SK-N-SH treated with all-trans-retinoic acid at 6 μM for 48 hours (cell line): ENCODE data around the gene RERE.
"Not testable (repeated sequence)": the region's sequence is repeated elsewhere in the genome, so short reads cannot be mapped to it uniquely, and the experiment has no call there.

Experiments
- ARNTL ChIP-seq: fragments of 450-650 bp; formaldehyde crosslinking; IDR thresholded peaks from 2 replicates; pipeline ENCODE4 v1.5.0; 2020; ENCODE audit warnings: low read depth, mild to moderate bottlenecking, moderate library complexity, borderline replicate concordance
- BACH2 ChIP-seq: fragments of 250-450 bp; sonication (Bioruptor Pico); IDR thresholded peaks from 2 replicates; pipeline ENCODE4 v1.9.0; 2021; ENCODE audit warnings: mild to moderate bottlenecking, borderline replicate concordance
- CSDC2 ChIP-seq: fragments of 250-450 bp; sonication (Bioruptor Pico); IDR thresholded peaks from 2 replicates; pipeline ENCODE4 v1.5.0; 2020; ENCODE audit warnings: mild to moderate bottlenecking, moderate library complexity
- GLIS3 ChIP-seq: fragments of 250-450 bp; sonication (Bioruptor Pico); IDR thresholded peaks from 2 replicates; pipeline ENCODE4 v1.5.0; 2020; ENCODE audit warnings: mild to moderate bottlenecking, moderate library complexity
- POU6F1 ChIP-seq: fragments of 250-450 bp; sonication (Bioruptor Pico); IDR thresholded peaks from 2 replicates; pipeline ENCODE4 v1.8.0; 2021; ENCODE audit warnings: low read depth, mild to moderate bottlenecking, moderate library complexity, borderline replicate concordance
- PPARA ChIP-seq: fragments of 250-450 bp; sonication (Bioruptor Pico); IDR thresholded peaks from 2 replicates; pipeline ENCODE4 v1.5.0; 2020; ENCODE audit warnings: mild to moderate bottlenecking, borderline replicate concordance
- RARB ChIP-seq: fragments of 250-450 bp; sonication (Bioruptor Pico); IDR thresholded peaks from 2 replicates; pipeline ENCODE4 v1.8.0; 2021; ENCODE audit warnings: mild to moderate bottlenecking, moderate library complexity
- SNAI2 ChIP-seq: fragments of 250-450 bp; sonication (Bioruptor Pico); IDR thresholded peaks from 2 replicates; pipeline ENCODE4 v1.5.0; 2020; ENCODE audit warnings: mild to moderate bottlenecking, moderate library complexity
- ZFP3 ChIP-seq: fragments of 250-450 bp; sonication (Bioruptor Pico); IDR thresholded peaks from 2 replicates; pipeline ENCODE4 v1.5.0; 2020; ENCODE audit warnings: mild to moderate bottlenecking, moderate library complexity
- ZFP30 ChIP-seq: fragments of 450-650 bp; formaldehyde crosslinking; IDR thresholded peaks from 2 replicates; pipeline ENCODE4 v1.5.0; 2022; ENCODE audit warnings: mild to moderate bottlenecking, moderate library complexity
- ZNF70 ChIP-seq: fragments of 450-650 bp; formaldehyde crosslinking; IDR thresholded peaks from 2 replicates; pipeline ENCODE4 v1.5.0; 2020; ENCODE audit warnings: mild to moderate bottlenecking, moderate library complexity
- ZNF8 ChIP-seq: fragments of 450-650 bp; formaldehyde crosslinking; IDR thresholded peaks from 2 replicates; pipeline ENCODE4 v1.5.0; 2020; ENCODE audit warnings: mild to moderate bottlenecking, moderate library complexity
- TF ChIP-seq, protein P1 (sequence below): fragments of 250-450 bp; sonication (Bioruptor Pico); IDR thresholded peaks from 2 replicates; pipeline ENCODE4 v1.8.0; 2020; ENCODE audit warnings: mild to moderate bottlenecking, moderate library complexity, borderline replicate concordance
- TF ChIP-seq, protein P2 (sequence below): fragments of 250-450 bp; sonication (Bioruptor Pico); IDR thresholded peaks from 2 replicates; pipeline ENCODE4 v1.5.1; 2020; ENCODE audit warnings: low read depth, mild to moderate bottlenecking, moderate library complexity

- not testable (repeated sequence) for TF ChIP-seq ZNF8 (CRISPR knock-in tag); ZFP30 (CRISPR knock-in tag); POU6F1 (CRISPR knock-in tag); CSDC2; ARNTL; RARB (CRISPR knock-in tag); PPARA; BACH2 (CRISPR knock-in tag); ZNF70 (CRISPR knock-in tag); ZFP3 (CRISPR knock-in tag); GLIS3 (CRISPR knock-in tag); SNAI2
- TF ChIP-seq, protein P1, sequence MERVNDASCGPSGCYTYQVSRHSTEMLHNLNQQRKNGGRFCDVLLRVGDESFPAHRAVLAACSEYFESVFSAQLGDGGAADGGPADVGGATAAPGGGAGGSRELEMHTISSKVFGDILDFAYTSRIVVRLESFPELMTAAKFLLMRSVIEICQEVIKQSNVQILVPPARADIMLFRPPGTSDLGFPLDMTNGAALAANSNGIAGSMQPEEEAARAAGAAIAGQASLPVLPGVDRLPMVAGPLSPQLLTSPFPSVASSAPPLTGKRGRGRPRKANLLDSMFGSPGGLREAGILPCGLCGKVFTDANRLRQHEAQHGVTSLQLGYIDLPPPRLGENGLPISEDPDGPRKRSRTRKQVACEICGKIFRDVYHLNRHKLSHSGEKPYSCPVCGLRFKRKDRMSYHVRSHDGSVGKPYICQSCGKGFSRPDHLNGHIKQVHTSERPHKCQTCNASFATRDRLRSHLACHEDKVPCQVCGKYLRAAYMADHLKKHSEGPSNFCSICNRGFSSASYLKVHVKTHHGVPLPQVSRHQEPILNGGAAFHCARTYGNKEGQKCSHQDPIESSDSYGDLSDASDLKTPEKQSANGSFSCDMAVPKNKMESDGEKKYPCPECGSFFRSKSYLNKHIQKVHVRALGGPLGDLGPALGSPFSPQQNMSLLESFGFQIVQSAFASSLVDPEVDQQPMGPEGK (CRISPR knock-in tag), result not testable (repeated sequence)
- TF ChIP-seq, protein P2, sequence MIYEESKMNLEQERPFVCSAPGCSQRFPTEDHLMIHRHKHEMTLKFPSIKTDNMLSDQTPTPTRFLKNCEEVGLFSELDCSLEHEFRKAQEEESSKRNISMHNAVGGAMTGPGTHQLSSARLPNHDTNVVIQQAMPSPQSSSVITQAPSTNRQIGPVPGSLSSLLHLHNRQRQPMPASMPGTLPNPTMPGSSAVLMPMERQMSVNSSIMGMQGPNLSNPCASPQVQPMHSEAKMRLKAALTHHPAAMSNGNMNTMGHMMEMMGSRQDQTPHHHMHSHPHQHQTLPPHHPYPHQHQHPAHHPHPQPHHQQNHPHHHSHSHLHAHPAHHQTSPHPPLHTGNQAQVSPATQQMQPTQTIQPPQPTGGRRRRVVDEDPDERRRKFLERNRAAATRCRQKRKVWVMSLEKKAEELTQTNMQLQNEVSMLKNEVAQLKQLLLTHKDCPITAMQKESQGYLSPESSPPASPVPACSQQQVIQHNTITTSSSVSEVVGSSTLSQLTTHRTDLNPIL (CRISPR knock-in tag), result not testable (repeated sequence)
These were observed 368.9 kb downstream of the RERE start for GRCh38 chr1:8448505-8448904.
